DND-41 (cell line): Measurements from ENCODE around the gene ZNF629.

Experiments used
- ATAC-seq: fragments of 200-7000 bp; cut with Tn5 transposase; 3 replicates; pipeline ENCODE4 v1.9.1; 2021; ENCODE audit warnings: low read depth; ENCODE audit not compliant: insufficient read depth
- DNase-seq: peaks from one replicate; pipeline ENCODE4 v3.0.0-alpha.2; 2020
- H2AFZ ChIP-seq: 2 replicates; pipeline ENCODE4 v1.6.0; 2012; ENCODE audit warnings: low read depth, low read length
- H3K27ac ChIP-seq: 2 replicates; pipeline ENCODE4 v1.5.1; 2012; ENCODE audit warnings: low read length, inconsistent platforms
- H3K27me3 ChIP-seq: fragments of 200-600 bp; sonication (generic); 2 replicates; pipeline ENCODE4 v1.6.0; 2012; ENCODE audit warnings: low read length, mild to moderate bottlenecking, inconsistent platforms; ENCODE audit not compliant: insufficient read depth, poor library complexity
- H3K36me3 ChIP-seq: 2 replicates; pipeline ENCODE4 v1.5.1; 2012; ENCODE audit warnings: low read length, inconsistent platforms; ENCODE audit not compliant: insufficient read depth
- H3K4me1 ChIP-seq: 2 replicates; pipeline ENCODE4 v1.5.1; 2012; ENCODE audit warnings: mild to moderate bottlenecking, low read length; ENCODE audit not compliant: insufficient read depth
- H3K4me2 ChIP-seq: 2 replicates; pipeline ENCODE4 v1.6.0; 2012; ENCODE audit warnings: mild to moderate bottlenecking, moderate library complexity, low read length, inconsistent platforms; ENCODE audit not compliant: insufficient read depth
- H3K4me3 ChIP-seq, 2 experiments: fragments of 200-600 bp in 1 of 2; shearing (Covaris generic) in 1 of 2; 2 replicates each; pipeline ENCODE4 v1.5.1; 2012 to 2016; ENCODE audit warnings: inconsistent platforms in 2 of 2, low read length in 2 of 2, mild to moderate bottlenecking in 2 of 2, low read depth in 1 of 2, moderate library complexity in 1 of 2
- H3K79me2 ChIP-seq: 2 replicates; pipeline ENCODE4 v1.6.0; 2012; ENCODE audit warnings: low read length, inconsistent platforms; ENCODE audit not compliant: insufficient read depth
- H3K9ac ChIP-seq: 2 replicates; pipeline ENCODE4 v1.6.0; 2012; ENCODE audit warnings: low read depth, mild to moderate bottlenecking, inconsistent platforms, low read length, moderate library complexity
- H3K9me3 ChIP-seq: 2 replicates; pipeline ENCODE4 v1.5.1; 2012; ENCODE audit warnings: low read length, moderate library complexity, mild to moderate bottlenecking, inconsistent platforms; ENCODE audit not compliant: insufficient read depth, severe bottlenecking
- H4K20me1 ChIP-seq: 2 replicates; pipeline ENCODE4 v1.6.0; 2012; ENCODE audit warnings: low read length; ENCODE audit not compliant: insufficient read depth
- CTCF ChIP-seq: IDR thresholded peaks from 2 replicates; pipeline ENCODE4 v1.5.1; 2012; ENCODE audit warnings: borderline replicate concordance, low read length, moderate library complexity, mild to moderate bottlenecking; ENCODE audit not compliant: poor library complexity, severe bottlenecking; ENCODE audit errors: extremely low read depth
- EZH2 ChIP-seq: IDR thresholded peaks from 3 replicates; pipeline ENCODE4 v1.6.1; 2012; ENCODE audit warnings: borderline replicate concordance, low read depth, mild to moderate bottlenecking, moderate library complexity, low read length, inconsistent platforms; ENCODE audit not compliant: severe bottlenecking

Gene ZNF629

GRCh38 chr16:30782486-30783279, 4.3 kb downstream of the ZNF629 start:
- Histone ChIP-seq H3K79me2 (peaks cover 5% of the 10 kb centered on the region), H3K27ac (no peak overlapping the region), H3K4me2 (no peak overlapping the region), H2AFZ (no peak overlapping the region), H4K20me1 (no peaks in the 10 kb centered on the region; the same call in 1 of the 2 replicates), H3K36me3 (peaks cover 22% of the 10 kb centered on the region), H3K27me3 (peaks cover 4% of the 10 kb centered on the region), H3K4me3 (no peak overlapping the region), H3K4me1 (peaks cover 21% of the 10 kb centered on the region), H3K9me3 (no peaks in the 10 kb centered on the region), H3K9ac (no peak overlapping the region)
- DNase-seq (no peak), ATAC-seq (no peak)
- TF ChIP-seq EZH2 = no peak

GRCh38 chr16:30780549-30780948, 6.5 kb downstream of the ZNF629 start:
- no peak for DNase-seq
- H4K20me1 ChIP-seq = peaks cover 5% of the 10 kb centered on the region; the same call in 1 of the 2 replicates
- peaks cover 22% of the 10 kb centered on the region for H3K36me3 ChIP-seq
- H3K4me3 ChIP-seq = no peak overlapping the region
- H3K9ac ChIP-seq = no peak overlapping the region
- H2AFZ ChIP-seq = no peak overlapping the region
- peaks cover 20% of the 10 kb centered on the region for H3K4me1 ChIP-seq
- TF ChIP-seq CTCF (no peak), EZH2 (no peak)
- H3K27me3 ChIP-seq = no peaks in the 10 kb centered on the region
- H3K79me2 ChIP-seq = peaks cover 12% of the 10 kb centered on the region
- no peaks in the 10 kb centered on the region for H3K9me3 ChIP-seq
- no peak overlapping the region for H3K27ac ChIP-seq
- no peak overlapping the region for H3K4me2 ChIP-seq
- no peak for ATAC-seq

- no peak for DNase-seq
- no peak for ATAC-seq
- H3K79me2 ChIP-seq = peaks cover 15% of the 10 kb centered on the region
- peaks cover 22% of the 10 kb centered on the region for H3K36me3 ChIP-seq
- no peaks in the 10 kb centered on the region for H3K27me3 ChIP-seq
- no peak for TF ChIP-seq CTCF
- no peak for TF ChIP-seq EZH2
- H3K27ac ChIP-seq = no peak overlapping the region
- no peak overlapping the region for H3K9ac ChIP-seq
- H3K4me3 ChIP-seq = no peak overlapping the region
- no peaks in the 10 kb centered on the region for H3K9me3 ChIP-seq
- peaks cover 19% of the 10 kb centered on the region for H3K4me1 ChIP-seq
- H3K4me2 ChIP-seq = no peak overlapping the region
- H4K20me1 ChIP-seq = peaks cover 5% of the 10 kb centered on the region
- no peak overlapping the region for H2AFZ ChIP-seq
Observed at GRCh38 chr16:30780021-30780420, 7.0 kb downstream of the ZNF629 start.

GRCh38 chr16:30779596-30779995, 7.4 kb downstream of the ZNF629 start:
- TF ChIP-seq EZH2 = no peak
- no peak for TF ChIP-seq CTCF
- no peak overlapping the region for H3K9ac ChIP-seq
- no peaks in the 10 kb centered on the region for H3K9me3 ChIP-seq
- no peak overlapping the region for H3K27ac ChIP-seq
- peaks cover 26% of the 10 kb centered on the region for H3K36me3 ChIP-seq
- H2AFZ ChIP-seq = no peak overlapping the region
- H3K4me3 ChIP-seq = no peak overlapping the region
- peaks cover 15% of the 10 kb centered on the region for H3K79me2 ChIP-seq
- peaks cover 5% of the 10 kb centered on the region for H4K20me1 ChIP-seq
- no peak overlapping the region for H3K4me2 ChIP-seq
- peaks cover 23% of the 10 kb centered on the region for H3K4me1 ChIP-seq
- ATAC-seq (no peak), DNase-seq (no peak)
- no peaks in the 10 kb centered on the region for H3K27me3 ChIP-seq
